ENCODE measurements around the gene VWA3A.
A peak's percentile ranks its signal among the peaks of the same experiment; 100 is the strongest.

VWA3A gene

DNA sequence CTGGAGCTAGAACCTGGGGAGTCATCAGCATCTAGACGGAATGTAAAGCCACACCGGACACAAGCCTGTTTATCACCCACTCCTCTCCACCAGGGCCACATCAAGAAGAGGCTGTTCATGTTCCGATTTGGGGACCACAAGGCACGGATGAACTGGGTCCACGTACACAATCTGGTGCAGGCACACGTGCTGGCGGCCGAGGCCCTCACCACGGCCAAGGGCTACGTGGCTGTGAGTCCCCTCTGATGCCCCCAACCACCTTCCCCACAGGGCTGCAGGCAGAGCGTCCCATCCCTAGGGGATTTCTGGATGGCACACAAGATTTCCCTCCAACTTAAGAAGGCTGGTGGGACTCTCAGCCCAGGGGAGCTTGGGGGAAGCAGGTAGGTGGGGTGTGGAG, 89.1 kb downstream of the VWA3A start:
- TF ChIP-seq, protein P1, sequence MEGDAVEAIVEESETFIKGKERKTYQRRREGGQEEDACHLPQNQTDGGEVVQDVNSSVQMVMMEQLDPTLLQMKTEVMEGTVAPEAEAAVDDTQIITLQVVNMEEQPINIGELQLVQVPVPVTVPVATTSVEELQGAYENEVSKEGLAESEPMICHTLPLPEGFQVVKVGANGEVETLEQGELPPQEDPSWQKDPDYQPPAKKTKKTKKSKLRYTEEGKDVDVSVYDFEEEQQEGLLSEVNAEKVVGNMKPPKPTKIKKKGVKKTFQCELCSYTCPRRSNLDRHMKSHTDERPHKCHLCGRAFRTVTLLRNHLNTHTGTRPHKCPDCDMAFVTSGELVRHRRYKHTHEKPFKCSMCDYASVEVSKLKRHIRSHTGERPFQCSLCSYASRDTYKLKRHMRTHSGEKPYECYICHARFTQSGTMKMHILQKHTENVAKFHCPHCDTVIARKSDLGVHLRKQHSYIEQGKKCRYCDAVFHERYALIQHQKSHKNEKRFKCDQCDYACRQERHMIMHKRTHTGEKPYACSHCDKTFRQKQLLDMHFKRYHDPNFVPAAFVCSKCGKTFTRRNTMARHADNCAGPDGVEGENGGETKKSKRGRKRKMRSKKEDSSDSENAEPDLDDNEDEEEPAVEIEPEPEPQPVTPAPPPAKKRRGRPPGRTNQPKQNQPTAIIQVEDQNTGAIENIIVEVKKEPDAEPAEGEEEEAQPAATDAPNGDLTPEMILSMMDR (conservative IDR thresholded peaks at IDR 0.05), result no peak
- no peak overlapping the region for H3K27ac ChIP-seq

DNA sequence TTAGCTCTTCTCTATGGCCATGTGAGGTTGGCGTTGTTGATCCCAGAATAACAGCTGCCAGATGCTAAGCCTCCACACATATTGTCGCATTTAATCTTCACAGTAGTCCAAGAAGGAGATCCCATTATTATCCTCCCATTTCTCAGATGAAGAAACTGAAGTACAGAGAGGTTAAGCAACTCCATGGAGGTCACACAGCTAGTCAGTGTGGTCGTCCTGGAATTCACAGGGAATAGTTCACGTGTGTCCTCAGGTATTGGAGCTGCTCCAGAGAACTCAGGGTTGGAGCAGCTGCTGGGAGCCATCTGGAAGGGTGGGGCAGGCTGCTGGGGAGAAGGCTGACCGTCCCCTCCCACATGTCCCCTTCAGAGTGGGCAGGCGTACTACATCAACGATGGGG, 89.5 kb downstream of the VWA3A start:
- TF ChIP-seq, protein P1 (conservative IDR thresholded peaks at IDR 0.05), result no peak

DNA sequence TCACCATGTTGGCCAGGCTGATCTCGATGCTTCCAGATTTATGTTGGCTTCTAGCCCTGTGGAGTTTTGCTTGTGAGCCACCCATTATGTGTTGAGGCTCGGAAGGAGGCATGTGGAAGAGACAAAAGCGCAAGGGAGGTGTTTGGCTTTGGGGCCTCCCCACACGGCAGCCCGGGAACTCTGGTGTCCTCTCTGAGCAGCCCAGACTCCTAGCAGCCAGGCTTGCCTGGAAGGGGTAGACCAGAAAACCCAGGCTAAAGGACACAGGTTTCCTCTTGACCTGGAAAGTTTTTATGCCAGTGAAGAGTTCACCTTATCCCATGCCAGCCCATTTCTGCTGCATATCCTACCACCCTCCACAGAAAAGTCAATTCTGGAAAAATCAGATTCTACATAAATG, 91.0 kb downstream of the VWA3A start:
- H3K27ac ChIP-seq, result no peak overlapping the region
- TF ChIP-seq, protein P1 (conservative IDR thresholded peaks at IDR 0.05), result no peak

More for the DNA sequence above, 89.5 kb downstream of the VWA3A start:
- H3K27ac ChIP-seq, result no peak overlapping the region

DNA sequence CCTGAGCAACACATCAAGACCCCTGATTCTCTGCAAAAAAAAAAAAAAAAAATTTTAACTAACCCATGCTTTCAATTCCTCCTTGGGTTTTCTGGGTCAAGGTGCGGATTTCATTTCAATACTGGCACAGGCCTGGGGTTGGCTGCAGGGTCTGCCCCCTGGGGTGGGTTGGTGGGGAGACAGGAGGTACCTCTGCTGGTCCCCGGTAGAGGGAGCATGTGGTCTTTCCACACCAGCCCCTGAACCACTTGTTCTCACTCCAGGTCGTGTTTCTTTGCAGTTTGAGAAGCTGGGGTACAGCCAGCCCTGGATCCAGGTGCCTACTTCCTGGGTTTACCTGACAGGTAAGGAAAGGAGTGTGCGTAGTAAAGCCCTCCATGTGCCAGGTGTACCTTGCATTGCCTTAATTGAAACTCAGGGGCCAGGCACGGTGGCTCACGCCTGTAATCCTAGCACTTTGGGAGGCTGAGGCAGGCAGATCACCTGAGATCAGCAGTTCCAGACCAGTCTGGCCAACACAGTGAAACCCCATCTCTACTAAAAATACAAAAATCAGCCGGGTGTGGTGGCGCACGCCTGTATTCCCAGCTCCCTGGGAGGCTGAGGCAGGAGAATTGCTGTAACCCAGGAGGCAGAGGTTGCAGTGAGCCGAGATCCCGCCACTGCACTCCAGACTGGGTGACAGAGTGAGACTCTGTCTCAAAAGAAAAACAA, 91.7 kb downstream of the VWA3A start:
- TF ChIP-seq, protein P1 (conservative IDR thresholded peaks at IDR 0.05), result peak; percentile 19; the same call in 1 of the 2 replicates
- no peak overlapping the region for H3K27ac ChIP-seq

DNA sequence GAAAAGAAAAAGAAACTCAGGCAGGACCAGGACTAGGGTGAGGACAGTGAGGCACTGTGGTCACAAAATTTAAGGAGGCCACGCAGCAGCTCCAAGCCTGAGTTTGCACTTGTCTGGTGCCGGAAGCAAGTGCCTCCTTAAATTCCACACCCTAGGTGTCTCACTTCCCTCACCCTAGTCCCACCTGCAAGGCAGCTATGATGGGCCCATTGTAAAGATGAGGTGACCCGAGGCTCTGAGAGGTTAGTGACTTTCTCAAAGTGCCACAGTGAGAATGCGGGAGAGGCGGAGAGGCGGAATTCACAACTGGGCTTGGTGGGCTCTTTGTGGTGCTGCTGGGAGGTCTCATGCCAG, 92.3 kb downstream of the VWA3A start:
- TF ChIP-seq, protein P1 (conservative IDR thresholded peaks at IDR 0.05), result no peak
- no peak overlapping the region for H3K27ac ChIP-seq

DNA sequence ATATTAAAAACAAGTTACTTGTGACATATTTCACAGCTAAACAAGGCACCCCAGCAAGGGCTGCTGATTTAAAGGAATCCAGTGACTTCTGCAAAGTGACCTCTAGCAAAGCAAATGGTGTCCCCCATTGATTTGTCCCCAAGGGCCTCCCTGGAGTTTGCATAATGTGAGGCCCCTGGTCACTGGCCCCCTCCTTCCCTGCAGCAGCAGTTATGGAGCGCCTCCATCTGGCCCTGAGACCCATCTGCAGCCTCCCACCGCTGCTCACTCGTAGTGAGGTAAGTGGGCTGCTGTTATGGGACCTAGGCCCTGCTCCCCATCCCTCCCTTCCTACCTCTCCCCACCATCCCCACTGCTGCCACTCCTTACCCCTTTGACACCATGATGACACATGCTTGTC, 94.2 kb downstream of the VWA3A start:
- H3K27ac ChIP-seq, result no peak overlapping the region
- TF ChIP-seq, protein P1 (conservative IDR thresholded peaks at IDR 0.05), result no peak

DNA sequence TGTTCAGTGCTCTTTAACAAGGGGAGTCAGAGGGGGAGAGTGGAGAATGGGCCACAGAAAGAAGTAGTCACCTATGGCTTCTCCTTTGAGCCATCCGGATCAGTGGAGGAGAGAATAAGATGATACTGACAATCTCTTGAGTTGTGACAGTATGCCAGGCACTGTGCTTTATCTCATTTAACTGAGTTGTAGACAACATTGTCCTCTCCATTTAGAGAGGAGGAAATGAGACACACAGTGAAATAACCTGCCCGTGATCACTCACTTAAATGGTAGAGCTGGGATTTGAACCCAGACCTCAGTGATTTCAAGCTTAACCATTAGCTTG, 95.9 kb downstream of the VWA3A start:
- peak overlapping the region; percentile 77; the same call in 1 of the 2 replicates for H3K27ac ChIP-seq

More for the DNA sequence above, 95.9 kb downstream of the VWA3A start:
- TF ChIP-seq, protein P1 (conservative IDR thresholded peaks at IDR 0.05), result no peak
